ENCODE measurements around the gene LRRC4B.
"Not testable (repeated sequence)": the region's sequence is repeated elsewhere in the genome, so short reads cannot be mapped to it uniquely, and the experiment has no call there.

Gene LRRC4B

DNA sequence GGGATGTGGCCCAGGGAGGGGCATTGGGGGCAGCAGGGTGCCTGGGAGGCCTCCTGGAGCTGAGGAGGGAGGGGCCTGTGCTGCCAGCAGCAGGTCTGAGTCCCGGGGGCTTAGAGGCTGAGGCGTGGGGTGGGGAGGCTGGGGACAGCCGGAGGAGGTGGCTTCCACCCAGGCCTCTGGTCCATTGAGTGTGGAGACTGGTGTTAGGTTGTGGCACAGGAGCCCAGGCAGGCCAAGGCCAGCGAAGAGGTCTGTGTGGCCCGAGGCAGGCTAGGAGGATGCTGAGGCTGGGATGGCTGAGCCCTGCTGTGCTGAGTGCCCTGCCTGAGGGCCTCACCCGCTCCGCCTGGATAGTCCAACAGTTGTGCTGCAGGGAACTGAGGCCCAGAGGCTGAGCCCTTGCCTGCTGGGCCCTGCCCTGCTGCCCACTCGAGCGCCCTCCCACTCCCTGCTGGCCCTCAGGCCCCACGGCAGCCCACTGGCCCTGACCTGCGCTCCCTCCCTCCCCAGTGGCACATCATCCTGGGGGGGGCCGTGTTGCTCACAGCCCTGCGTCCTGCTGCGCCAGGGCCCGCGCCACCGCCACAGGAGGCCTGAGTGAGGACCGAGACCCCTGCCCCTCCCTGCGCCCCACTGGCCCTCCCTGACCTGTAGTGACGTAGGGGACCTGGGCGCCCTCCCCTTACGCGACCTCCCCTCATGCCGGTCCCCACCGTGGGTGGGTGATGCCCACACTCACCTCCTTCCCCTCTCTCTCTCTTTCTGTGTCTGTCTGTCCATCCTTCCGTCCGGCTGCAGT is 86.7 kb downstream of the LRRC4B start:
- DNase-seq = no peak

DNA sequence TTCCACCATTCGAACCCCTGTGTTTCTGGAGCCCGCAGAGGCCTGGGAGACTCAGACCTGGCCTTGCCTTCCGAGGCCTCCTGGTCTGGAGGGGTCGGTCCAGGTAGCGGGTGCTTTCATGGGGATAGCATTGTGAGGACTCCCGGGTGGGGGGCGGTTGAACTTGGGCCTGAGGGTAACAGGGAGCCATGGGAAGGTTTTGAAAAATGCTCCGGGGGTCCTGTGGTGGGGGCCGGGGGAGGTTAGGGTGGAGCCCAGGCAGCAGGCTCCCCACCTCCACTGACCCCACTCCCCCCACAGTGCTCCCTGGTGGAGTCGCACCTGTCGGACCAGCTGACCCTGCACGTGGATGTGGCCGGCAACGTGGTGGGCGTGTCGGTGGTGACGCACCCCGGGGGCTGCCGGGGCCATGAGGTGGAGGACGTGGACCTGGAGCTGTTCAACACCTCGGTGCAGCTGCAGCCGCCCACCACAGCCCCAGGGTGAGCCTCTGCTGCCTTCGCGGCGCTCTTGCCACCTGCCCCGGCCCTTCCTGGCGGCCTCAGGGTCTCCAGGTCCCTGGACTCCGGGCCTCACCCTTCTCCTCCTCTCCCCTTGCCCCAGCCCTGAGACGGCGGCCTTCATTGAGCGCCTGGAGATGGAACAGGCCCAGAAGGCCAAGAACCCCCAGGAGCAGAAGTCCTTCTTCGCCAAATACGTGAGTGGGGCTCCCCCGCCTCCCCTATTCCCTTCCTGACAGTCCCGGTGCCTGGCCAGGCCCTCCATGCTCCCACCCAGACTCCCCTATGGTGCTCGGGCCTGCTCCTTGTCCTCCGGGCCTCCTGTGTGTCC is 87.7 kb downstream of the LRRC4B start:
- no peak for DNase-seq

DNA sequence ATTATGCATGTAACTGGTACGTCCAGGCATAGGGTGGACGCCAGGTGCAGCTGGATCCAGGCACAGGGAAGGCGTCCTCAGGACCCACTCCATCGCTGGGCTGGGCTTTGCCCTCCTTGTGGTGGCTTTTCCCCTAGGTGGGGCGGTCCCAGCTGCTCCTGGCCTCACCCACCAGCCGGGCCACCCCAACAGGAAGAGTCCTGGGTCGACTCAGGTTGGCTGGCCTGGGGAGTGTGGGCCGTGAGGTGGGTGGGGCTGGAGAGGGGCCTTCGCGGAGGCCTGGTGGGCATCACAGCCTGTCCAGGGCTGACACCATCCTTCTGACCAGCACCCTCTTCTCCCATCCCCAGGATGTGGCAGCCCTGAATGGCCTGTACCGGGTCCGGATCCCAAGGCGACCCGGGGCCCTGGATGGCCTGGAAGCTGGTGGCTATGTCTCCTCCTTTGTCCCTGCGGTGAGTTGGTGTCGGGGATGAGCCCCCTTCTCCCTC is 88.4 kb downstream of the LRRC4B start:
- no peak for DNase-seq

DNA sequence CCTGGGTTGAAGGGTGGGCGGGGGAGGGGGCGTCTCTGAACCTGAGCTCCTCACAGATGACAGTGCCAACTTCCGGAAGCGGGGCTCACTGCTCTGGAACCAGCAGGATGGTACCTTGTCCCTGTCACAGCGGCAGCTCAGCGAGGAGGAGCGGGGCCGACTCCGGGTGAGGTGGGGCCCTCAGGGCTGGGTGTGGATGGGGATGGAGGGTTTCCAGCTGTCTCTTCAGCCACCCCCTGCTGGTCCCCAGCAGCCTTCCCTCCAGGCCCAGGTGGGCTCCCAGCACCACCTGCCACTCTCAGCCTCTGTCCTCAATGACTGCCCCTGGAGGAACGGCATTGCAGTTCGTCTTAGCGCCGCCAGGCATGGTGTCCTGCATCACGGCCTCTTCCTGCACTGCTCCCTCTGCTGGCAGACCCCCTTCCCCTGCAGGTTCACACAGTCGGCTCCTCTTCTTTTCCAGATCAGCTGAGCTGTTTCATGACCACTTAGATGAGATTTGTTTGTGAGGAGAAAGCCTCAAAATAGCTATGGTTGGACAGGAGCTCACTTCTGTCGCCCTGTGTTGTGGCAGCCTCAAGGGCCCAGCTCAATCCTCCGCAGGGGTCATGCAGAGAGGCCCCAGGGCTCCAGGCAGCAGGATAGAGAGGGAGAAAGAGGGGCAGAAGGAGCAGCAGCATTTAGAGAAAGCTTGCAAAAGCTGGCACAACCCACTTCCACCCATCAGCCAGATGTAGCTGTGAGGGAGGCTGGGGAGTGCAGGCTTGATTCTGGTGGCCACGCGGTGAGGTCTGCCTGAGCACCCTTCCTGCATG is 89.1 kb downstream of the LRRC4B start:
- no peak for DNase-seq

DNA sequence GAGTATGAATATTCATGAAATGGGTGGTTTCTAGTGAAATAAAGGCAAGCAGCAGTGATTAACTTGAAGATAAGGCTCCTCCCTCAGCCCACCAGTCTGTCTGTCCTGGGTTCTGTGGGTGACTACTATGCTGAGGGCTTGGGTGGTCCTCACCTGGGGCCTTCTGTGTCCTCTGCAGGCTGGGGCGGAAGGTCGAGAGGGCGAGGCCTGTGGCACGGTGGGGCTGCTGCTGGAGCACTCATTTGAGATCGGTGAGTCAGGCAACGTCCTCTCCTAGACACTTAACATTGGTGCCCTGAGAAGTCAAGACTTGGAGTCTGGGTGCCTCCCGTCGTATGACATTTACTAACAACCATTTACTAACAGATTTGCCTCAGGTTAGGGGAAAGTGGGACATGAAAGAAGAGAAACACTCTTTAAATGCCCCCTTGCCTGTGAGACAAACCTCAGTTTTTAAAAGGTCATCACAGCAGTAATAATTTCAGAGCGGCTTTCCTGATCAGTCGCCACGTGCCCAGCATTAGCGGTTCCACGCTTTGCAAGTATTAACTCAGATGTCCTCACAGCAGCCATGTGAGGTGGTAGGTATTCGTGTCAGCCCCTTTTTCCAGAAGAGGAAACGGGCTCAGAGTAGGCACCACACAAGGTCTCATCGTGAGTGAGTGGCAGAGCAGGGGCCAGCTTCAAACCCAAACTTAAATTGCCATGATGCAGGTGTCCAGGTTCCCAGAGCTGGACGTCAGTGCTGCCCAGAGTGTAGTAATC is 90.3 kb downstream of the LRRC4B start:
- DNase-seq = no peak

DNA sequence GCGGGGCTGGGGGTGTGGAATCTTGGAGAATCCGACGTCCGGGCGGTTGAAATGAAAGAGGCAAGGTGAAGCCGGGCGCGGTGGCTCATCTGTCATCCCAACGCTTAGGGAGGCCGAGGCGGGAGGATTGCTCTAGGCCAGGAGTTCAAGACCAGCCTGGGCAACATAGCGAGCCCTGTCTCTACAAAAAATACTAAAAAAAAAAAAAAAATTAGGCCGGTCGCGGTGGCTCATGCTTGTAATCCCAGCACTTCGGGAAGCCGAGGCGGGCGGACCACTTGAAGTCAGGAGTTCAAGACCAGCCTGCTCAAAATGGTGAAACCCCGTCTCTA is 91.4 kb downstream of the LRRC4B start:
- DNase-seq = no peak

DNA sequence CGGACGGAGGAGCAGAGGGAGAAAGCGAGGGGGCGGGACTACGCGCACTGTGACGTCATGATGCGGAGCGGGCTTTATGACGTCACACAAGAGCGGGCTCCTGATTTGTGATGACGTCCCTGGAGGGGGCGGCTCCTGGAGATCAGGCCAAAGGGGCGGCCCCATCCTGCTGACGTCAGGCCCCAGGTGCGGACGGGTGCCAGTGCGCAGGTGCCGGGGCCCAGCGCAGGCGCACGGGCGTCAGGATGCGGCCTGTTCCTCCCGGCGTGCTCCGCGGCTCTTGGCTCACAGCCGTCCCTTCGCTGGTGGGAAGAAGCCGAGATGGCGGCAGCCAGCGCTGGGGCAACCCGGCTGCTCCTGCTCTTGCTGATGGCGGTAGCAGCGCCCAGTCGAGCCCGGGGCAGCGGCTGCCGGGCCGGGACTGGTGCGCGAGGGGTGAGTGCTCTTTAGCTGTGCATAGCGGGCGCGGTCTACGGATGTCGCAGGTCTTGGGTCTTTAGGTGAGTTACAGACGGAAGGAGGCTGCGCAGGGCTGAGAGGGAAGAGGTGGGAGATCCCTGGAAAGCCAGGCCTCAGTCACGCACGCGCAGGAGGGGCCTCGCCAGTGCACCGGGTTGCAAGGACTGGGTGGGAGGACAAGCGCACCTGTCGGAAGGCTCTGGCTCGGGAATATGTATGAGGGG is 91.9 kb downstream of the LRRC4B start, which contains the start of the genes EMC10 and GARIN5A:
Gene EMC10, plus strand, starts transcription at position 284 of the 683 bp plus-strand sequence. Its CDS starts 38 bp downstream, at position 322.
Gene GARIN5A, minus strand, starts transcription at position 625 of the 683 bp plus-strand sequence. Its CDS starts 460 bp downstream, at position 165.
- DNase-seq = peak; percentile 90

DNA sequence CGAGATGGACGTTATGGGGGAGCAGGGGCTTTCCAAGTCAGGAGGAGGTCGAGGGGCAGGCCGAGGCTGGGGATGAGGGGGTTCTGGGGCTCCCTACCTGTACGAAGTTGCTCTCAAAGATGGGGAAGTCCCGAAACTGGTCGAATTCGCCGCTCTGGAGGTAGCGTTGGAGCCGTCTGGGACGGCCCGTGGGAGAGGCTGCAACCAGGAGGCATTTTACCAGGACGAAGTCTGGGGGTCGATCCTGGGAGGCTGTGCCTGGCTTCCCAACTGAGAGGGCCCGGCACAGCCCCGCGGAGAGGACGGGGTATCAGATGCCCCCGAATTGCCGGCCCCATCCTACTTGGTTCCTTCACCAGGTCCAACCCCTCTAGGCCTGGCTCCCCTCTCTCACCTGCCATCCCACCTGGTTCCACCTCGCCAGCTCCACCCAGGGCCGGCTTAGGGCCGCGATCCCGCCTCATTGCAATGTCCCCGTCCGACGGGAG is 92.5 kb downstream of the LRRC4B start:
- no peak for DNase-seq

DNA sequence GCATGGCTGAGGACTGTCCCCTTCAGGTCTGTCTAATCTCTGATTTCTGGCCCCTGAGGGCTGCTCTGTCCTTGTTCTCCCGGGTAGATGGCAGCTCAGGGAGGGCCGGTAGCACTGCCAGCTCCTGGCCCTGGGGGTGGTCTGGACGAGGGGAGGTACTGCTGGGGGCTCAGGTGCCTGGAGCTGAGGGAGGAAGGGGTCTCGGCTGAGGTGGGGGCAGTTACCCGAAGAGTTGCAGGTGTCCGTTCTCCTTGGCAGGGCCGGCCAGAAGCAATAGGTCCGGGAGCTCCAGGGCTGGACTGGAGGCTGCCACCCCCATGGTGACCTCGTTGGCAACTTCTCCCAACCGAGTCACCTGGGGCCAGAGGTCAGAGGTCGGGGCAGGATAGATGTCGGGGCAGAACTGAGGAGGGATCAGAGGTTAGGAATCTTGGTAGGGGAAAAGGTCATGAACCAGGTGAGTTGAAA is 93.1 kb downstream of the LRRC4B start:
- DNase-seq = no peak

DNA sequence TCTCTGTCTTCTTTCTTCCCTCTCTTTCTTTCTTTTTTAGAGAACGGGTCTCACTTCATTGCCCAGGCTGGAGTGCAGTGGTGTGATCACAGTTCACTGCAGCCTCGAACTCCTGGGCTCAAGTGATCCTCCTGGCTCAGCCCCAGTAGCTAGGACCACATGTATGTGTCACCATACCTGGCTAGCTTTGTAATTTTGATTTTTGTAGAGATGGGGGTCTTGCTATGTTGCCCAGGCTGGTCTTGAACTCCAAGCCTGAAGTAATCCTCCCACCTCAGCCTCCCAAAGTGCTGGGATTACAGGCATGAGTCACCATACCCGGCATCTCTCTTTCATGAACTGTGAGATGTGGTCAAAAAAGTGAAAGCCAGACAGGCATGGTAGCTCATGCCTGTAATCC is 94.9 kb downstream of the LRRC4B start:
- DNase-seq = not testable (repeated sequence)

DNA sequence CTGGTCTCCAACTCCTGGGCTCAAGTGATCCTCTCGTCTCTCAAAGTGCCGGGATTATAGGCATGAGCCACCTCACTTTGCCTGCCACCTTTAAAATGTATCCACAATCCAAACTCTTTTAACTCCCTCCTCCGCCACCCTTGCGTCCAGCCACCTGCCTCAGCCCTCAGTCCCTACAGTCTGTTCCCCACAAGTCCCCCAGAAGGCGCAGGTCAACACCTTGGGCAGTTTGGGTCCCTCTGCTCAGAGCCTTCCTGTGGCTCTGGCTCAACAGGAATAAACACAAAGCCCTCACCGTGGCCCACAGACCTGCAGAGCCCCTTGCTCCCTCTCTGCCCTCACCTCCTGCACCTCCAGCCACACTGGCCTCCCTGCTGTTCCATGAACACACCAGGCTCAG is 99.4 kb downstream of the LRRC4B start:
- DNase-seq = no peak

DNA sequence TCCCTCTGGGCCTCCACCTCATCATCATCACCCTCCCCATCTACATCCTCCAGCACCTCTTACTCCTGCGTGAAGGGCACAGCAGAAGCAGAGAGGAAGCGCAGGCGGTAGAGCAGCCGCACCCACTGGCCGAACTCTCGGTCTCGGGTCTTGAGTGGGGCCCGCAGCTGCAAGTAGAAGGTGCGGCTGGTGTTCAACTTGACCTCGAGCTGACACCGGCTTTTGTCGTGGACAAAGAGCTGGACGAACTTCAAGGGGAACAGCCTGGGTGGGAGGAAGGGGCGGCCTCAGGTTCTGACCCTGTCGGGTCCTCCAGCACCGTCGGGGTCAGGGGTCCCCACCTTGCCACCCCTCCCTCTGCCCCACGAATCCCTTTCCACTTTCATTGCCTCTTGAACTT is 100.7 kb downstream of the LRRC4B start:
- no peak for DNase-seq
